DOHH2 (cell line): ENCODE measurements around the gene SLC2A2.

ENCODE experiments used
- EZH2phosphoT487 ChIP-seq: fragments of 200-600 bp; sonication (generic); IDR thresholded peaks from 2 replicates; pipeline ENCODE4 v1.6.1; 2017; ENCODE audit warnings: borderline replicate concordance, mild to moderate bottlenecking, antibody characterized with exemption, low read length, moderate library complexity, mixed read lengths
- TF ChIP-seq, protein P1 (sequence below): fragments of 200-600 bp; sonication (generic); IDR thresholded peaks from one replicate; pipeline ENCODE4 v1.5.1; 2014; ENCODE audit warnings: antibody characterized with exemption, mild to moderate bottlenecking, low read depth, low read length; ENCODE audit not compliant: poor library complexity, severe bottlenecking

- TF ChIP-seq EZH2phosphoT487 = no peak
- TF ChIP-seq, protein P1, sequence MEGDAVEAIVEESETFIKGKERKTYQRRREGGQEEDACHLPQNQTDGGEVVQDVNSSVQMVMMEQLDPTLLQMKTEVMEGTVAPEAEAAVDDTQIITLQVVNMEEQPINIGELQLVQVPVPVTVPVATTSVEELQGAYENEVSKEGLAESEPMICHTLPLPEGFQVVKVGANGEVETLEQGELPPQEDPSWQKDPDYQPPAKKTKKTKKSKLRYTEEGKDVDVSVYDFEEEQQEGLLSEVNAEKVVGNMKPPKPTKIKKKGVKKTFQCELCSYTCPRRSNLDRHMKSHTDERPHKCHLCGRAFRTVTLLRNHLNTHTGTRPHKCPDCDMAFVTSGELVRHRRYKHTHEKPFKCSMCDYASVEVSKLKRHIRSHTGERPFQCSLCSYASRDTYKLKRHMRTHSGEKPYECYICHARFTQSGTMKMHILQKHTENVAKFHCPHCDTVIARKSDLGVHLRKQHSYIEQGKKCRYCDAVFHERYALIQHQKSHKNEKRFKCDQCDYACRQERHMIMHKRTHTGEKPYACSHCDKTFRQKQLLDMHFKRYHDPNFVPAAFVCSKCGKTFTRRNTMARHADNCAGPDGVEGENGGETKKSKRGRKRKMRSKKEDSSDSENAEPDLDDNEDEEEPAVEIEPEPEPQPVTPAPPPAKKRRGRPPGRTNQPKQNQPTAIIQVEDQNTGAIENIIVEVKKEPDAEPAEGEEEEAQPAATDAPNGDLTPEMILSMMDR = no peak
Observed at GRCh38 chr3:171046760-171047159, 20.2 kb upstream of the SLC2A2 start.
